Fibroblast of skin of abdomen (primary cell): Measurements from ENCODE around the gene LAMC3.

ENCODE experiments used
- DNase-seq: peaks from one replicate; pipeline ENCODE4 v3.0.0-alpha.2; 2013

Gene LAMC3

GRCh38 chr9:131013015-131013755 is 4.2 kb downstream of the LAMC3 start:
- DNase-seq, result no peak

GRCh38 chr9:131013771-131014676 is 5.0 kb downstream of the LAMC3 start:
- no peak for DNase-seq

- no peak for DNase-seq
These were observed 6.1 kb downstream of the LAMC3 start for GRCh38 chr9:131015112-131015511.

GRCh38 chr9:131015876-131016397 is 7.0 kb downstream of the LAMC3 start:
- no peak for DNase-seq

- no peak for DNase-seq
These were observed 8.1 kb downstream of the LAMC3 start for GRCh38 chr9:131017067-131017466.

- no peak for DNase-seq
These were observed 9.6 kb downstream of the LAMC3 start for GRCh38 chr9:131018621-131019020.

GRCh38 chr9:131019388-131020239 is 10.6 kb downstream of the LAMC3 start:
- no peak for DNase-seq

GRCh38 chr9:131020388-131020787 is 11.4 kb downstream of the LAMC3 start:
- peak; percentile 79 for DNase-seq

- DNase-seq, result no peak
These were observed 11.9 kb downstream of the LAMC3 start for GRCh38 chr9:131020862-131021261.

- DNase-seq, result no peak
These were observed 12.8 kb downstream of the LAMC3 start for GRCh38 chr9:131021785-131022184.

- no peak for DNase-seq
These were observed 16.2 kb downstream of the LAMC3 start for GRCh38 chr9:131024978-131025868.

- no peak for DNase-seq
These were observed 17.2 kb downstream of the LAMC3 start for GRCh38 chr9:131025953-131026858.

- no peak for DNase-seq
These were observed 18.3 kb downstream of the LAMC3 start for GRCh38 chr9:131027048-131027871.

GRCh38 chr9:131027872-131028179 is 18.9 kb downstream of the LAMC3 start:
- no peak for DNase-seq

GRCh38 chr9:131028221-131028884 is 19.4 kb downstream of the LAMC3 start:
- no peak for DNase-seq

- no peak for DNase-seq
These were observed 20.1 kb downstream of the LAMC3 start for GRCh38 chr9:131028931-131029573.

- DNase-seq, result no peak
These were observed 20.6 kb downstream of the LAMC3 start for GRCh38 chr9:131029574-131029952.

- DNase-seq, result no peak
These were observed 21.4 kb downstream of the LAMC3 start for GRCh38 chr9:131030239-131031004.
